ENCODE measurements around the gene MADD.

- TF ChIP-seq CTCF (conservative IDR thresholded peaks at IDR 0.05 in 1 of 2, IDR thresholded peaks at IDR 0.05 in 1 of 2; ENCODE audit: low read depth in 1 of 2, low read length in 2 of 2) (no peak), EZH2 (IDR thresholded peaks at IDR 0.05; ENCODE audit: low read length, missing control alignments) (no peak)
Observed at GRCh38 chr11:47327949-47328348, 58.0 kb downstream of the MADD start.
